Endothelial cell of umbilical vein (primary cell): ENCODE data around the gene TMEM175.

Experiments
- EZH2 ChIP-seq: IDR thresholded peaks from 2 replicates; pipeline ENCODE4 v1.6.1; 2012; ENCODE audit warnings: borderline replicate concordance, low read depth, mild to moderate bottlenecking, moderate library complexity, low read length, inconsistent platforms; ENCODE audit not compliant: severe bottlenecking
- POLR2A ChIP-seq: IDR thresholded peaks from 2 replicates; pipeline ENCODE4 v1.6.1; 2012; ENCODE audit warnings: low read depth, mild to moderate bottlenecking, control low read depth, low read length
- TF ChIP-seq, protein P1 (sequence below), 2 donors: IDR thresholded peaks; 1 replicate in 1 of 2; 2 replicates in 1 of 2; pipeline ENCODE4 v1.5.1; 2011; ENCODE audit warnings: low read length in 2 of 2, mild to moderate bottlenecking in 2 of 2, moderate library complexity in 2 of 2, control low read depth in 1 of 2, inconsistent platforms in 1 of 2, low read depth in 1 of 2; ENCODE audit not compliant: insufficient read depth in 1 of 2; ENCODE audit errors: extremely low read depth in 1 of 2

DNA sequence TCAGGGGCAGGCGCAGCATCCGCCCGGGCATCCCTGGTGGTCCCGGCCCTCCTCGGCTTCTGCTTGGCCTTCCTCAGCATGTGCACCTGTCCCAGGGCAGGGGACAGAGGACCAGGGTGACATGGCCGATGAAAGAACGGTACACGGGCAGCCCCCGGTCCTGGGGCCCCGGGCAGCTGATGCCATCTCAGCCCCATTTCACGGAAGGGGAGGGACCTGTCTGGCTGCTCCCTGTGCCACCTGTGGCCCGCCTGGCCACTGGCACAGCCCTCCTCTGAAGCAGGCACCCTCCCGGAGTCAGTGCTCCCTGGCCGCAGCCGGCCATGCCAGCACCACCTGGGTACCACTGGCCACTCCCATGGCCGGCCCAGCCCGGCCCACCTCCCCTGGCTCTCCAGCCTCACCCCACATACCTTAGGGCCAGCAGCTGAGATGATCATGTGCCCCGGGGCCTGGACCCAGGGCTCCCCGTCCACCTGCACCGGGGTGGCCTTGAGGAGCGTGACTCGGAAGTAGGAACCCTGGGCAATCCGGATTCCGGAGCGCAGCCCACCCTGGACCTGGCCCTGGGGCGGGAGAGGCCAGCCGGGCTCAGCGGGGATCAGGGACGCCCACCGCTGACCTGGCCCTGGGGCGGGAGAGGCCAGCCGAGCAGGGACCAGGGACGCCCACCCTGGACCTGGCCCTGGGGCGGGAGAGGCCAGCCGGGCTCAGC lies 28.5 kb downstream of the TMEM175 start:
- TF ChIP-seq POLR2A (no peak), EZH2 (no peak)
- TF ChIP-seq, protein P1, sequence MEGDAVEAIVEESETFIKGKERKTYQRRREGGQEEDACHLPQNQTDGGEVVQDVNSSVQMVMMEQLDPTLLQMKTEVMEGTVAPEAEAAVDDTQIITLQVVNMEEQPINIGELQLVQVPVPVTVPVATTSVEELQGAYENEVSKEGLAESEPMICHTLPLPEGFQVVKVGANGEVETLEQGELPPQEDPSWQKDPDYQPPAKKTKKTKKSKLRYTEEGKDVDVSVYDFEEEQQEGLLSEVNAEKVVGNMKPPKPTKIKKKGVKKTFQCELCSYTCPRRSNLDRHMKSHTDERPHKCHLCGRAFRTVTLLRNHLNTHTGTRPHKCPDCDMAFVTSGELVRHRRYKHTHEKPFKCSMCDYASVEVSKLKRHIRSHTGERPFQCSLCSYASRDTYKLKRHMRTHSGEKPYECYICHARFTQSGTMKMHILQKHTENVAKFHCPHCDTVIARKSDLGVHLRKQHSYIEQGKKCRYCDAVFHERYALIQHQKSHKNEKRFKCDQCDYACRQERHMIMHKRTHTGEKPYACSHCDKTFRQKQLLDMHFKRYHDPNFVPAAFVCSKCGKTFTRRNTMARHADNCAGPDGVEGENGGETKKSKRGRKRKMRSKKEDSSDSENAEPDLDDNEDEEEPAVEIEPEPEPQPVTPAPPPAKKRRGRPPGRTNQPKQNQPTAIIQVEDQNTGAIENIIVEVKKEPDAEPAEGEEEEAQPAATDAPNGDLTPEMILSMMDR (IDR thresholded peaks at IDR 0.05; ENCODE audit: extremely low read depth in 1 of 2, insufficient read depth in 1 of 2, low read depth in 1 of 2, low read length in 2 of 2) = no peak
